H1 (cell line): ENCODE data around the gene LAIR2. TPM values are rescaled to one million over a fixed set of nuclear protein-coding genes. Genes with fewer than 3 reads are reported as not detected.

ENCODE experiments used
- CTCF ChIA-PET: fragments of 300-600 bp; sonication (Branson Sonifier 250); formaldehyde crosslinking; loops from one replicate; lab custom pipeline; 2021; ENCODE audit not compliant: partially characterized antibody; lab: Charles Lee
- POLR2A ChIA-PET: fragments of 300-600 bp; sonication (Branson Sonifier 250); formaldehyde crosslinking; loops from one replicate; lab custom pipeline; 2021; ENCODE audit warnings: inconsistent platforms; ENCODE audit not compliant: partially characterized antibody; lab: Charles Lee
- DNase-seq, 2 experiments: peaks; one replicate each; pipeline versions ENCODE4 v3.0.0 to v3.0.0-alpha.2; 2010 to 2022; ENCODE audit warnings: low spot score in 2 of 2, low read depth in 1 of 2, mixed read lengths in 1 of 2
- FAIRE-seq: peaks from 2 replicates; lab custom pipeline; 2011; peaks lifted over from hg19 to GRCh38; lab: Jason Lieb, UNC
- H2AFZ ChIP-seq: 2 replicates; pipeline ENCODE4 v1.8.1; 2012; ENCODE audit warnings: low read length, inconsistent platforms
- H2AK5ac ChIP-seq: 2 replicates; pipeline ENCODE4 v1.6.1; 2013; ENCODE audit warnings: low read depth, low read length
- H2BK120ac ChIP-seq: replicated peaks from 2 replicates; pipeline ENCODE3; 2013; ENCODE audit warnings: low read depth, low read length, inconsistent platforms
- H2BK12ac ChIP-seq: 2 replicates; pipeline ENCODE4 v1.6.1; 2013; ENCODE audit warnings: low read depth, low read length
- H2BK15ac ChIP-seq: 2 replicates; pipeline ENCODE4 v1.6.1; 2013; ENCODE audit warnings: low read length
- H2BK20ac ChIP-seq: 2 replicates; pipeline ENCODE4 v1.6.1; 2013; ENCODE audit warnings: low read length
- H2BK5ac ChIP-seq: 2 replicates; pipeline ENCODE4 v1.6.1; 2013; ENCODE audit warnings: low read depth, low read length
- H3K14ac ChIP-seq: 2 replicates; pipeline ENCODE4 v1.6.1; 2013; ENCODE audit warnings: inconsistent platforms; ENCODE audit not compliant: insufficient read length
- H3K18ac ChIP-seq: 2 replicates; pipeline ENCODE4 v1.6.1; 2013; ENCODE audit warnings: low read length; ENCODE audit errors: extremely low read depth
- H3K23ac ChIP-seq: 2 replicates; pipeline ENCODE4 v1.6.1; 2013; ENCODE audit warnings: inconsistent platforms; ENCODE audit not compliant: insufficient read length
- H3K23me2 ChIP-seq: 2 replicates; pipeline ENCODE4 v1.6.1; 2013; ENCODE audit warnings: low read depth, low read length
- H3K27ac ChIP-seq: 2 replicates; pipeline ENCODE4 v1.6.1; 2011; ENCODE audit warnings: low read depth, low read length, inconsistent platforms
- H3K27me3 ChIP-seq, 4 experiments: replicated peaks in 1 of 4; 1 replicate in 1 of 4; 2 replicates in 3 of 4; pipeline versions ENCODE4 v1.6.1 to v1.8.1; 2011 to 2013; ENCODE audit warnings: low read length in 3 of 4, mild to moderate bottlenecking in 3 of 4, inconsistent platforms in 2 of 4, mixed read lengths in 2 of 4, moderate library complexity in 1 of 4; ENCODE audit not compliant: control insufficient read depth in 3 of 4, insufficient read depth in 3 of 4; ENCODE audit errors: extremely low read depth in 1 of 4
- H3K36me3 ChIP-seq, 4 experiments: 2 replicates each; pipeline versions ENCODE4 v1.6.1 to v1.8.1; 2011 to 2013; ENCODE audit warnings: mild to moderate bottlenecking in 4 of 4, low read length in 3 of 4, moderate library complexity in 2 of 4, control low read depth in 1 of 4, inconsistent platforms in 1 of 4; ENCODE audit not compliant: insufficient read depth in 4 of 4, control insufficient read depth in 2 of 4
- H3K4ac ChIP-seq: replicated peaks from 2 replicates; pipeline ENCODE3; 2013; ENCODE audit warnings: low read length, low read depth, mixed read lengths, inconsistent platforms; ENCODE audit not compliant: insufficient read length
- H3K4me1 ChIP-seq, 4 experiments: replicated peaks in 1 of 4; 1 replicate in 1 of 4; 2 replicates in 3 of 4; pipeline versions ENCODE4 v1.6.1 to v1.8.1; 2011 to 2013; ENCODE audit warnings: low read length in 3 of 4, inconsistent platforms in 2 of 4, mixed read lengths in 1 of 4; ENCODE audit not compliant: insufficient read depth in 4 of 4, control insufficient read depth in 3 of 4
- H3K4me2 ChIP-seq, 2 experiments: 2 replicates each; pipeline versions ENCODE4 v1.6.1 to v1.8.1; 2011 to 2013; ENCODE audit warnings: low read depth in 2 of 2, low read length in 2 of 2, control low read depth in 1 of 2, inconsistent platforms in 1 of 2, mild to moderate bottlenecking in 1 of 2; ENCODE audit not compliant: insufficient read depth in 1 of 2
- H3K4me3 ChIP-seq, 4 experiments: fragments of 200-600, 300-600 bp in 1 of 4; sonication (generic), shearing (Covaris generic), sonication (Bioruptor Twin) in 1 of 4; 2 replicates each; pipeline versions ENCODE4 v1.5.1 to v1.8.1; 2011 to 2016; ENCODE audit warnings: low read length in 4 of 4, low read depth in 3 of 4, control low read depth in 2 of 4, inconsistent platforms in 2 of 4, mild to moderate bottlenecking in 2 of 4, mixed read lengths in 1 of 4, moderate library complexity in 1 of 4; ENCODE audit not compliant: insufficient read depth in 2 of 4; ENCODE audit errors: extremely low read depth in 1 of 4
- H3K56ac ChIP-seq: replicated peaks from 2 replicates; pipeline ENCODE3; 2013; ENCODE audit warnings: low read depth, mild to moderate bottlenecking, mixed read lengths, low read length, inconsistent platforms; ENCODE audit not compliant: insufficient read length
- H3K79me1 ChIP-seq: 2 replicates; pipeline ENCODE4 v1.6.1; 2013; ENCODE audit warnings: low read depth, low read length, control low read depth
- H3K79me2 ChIP-seq, 2 experiments: 2 replicates each; pipeline versions ENCODE4 v1.6.1 to v1.8.1; 2012 to 2013; ENCODE audit warnings: low read length in 2 of 2, mild to moderate bottlenecking in 2 of 2, inconsistent platforms in 1 of 2; ENCODE audit not compliant: insufficient read depth in 2 of 2, control insufficient read depth in 1 of 2
- H3K9ac ChIP-seq, 4 experiments: replicated peaks in 1 of 4; 1 replicate in 1 of 4; 2 replicates in 3 of 4; pipeline versions ENCODE4 v1.6.1 to v1.8.1; 2011 to 2013; ENCODE audit warnings: low read depth in 3 of 4, low read length in 3 of 4, control low read depth in 2 of 4, mild to moderate bottlenecking in 2 of 4, moderate library complexity in 2 of 4, inconsistent platforms in 1 of 4; ENCODE audit errors: extremely low read depth in 1 of 4
- H3K9me3 ChIP-seq, 2 experiments: 2 replicates each; pipeline versions ENCODE4 v1.6.1 to v1.8.1; 2012 to 2013; ENCODE audit warnings: mild to moderate bottlenecking in 2 of 2, moderate library complexity in 2 of 2, control low read depth in 1 of 2, inconsistent platforms in 1 of 2, low read depth in 1 of 2, low read length in 1 of 2, mixed read lengths in 1 of 2; ENCODE audit not compliant: insufficient read depth in 2 of 2
- H4K20me1 ChIP-seq, 2 experiments: replicated peaks in 1 of 2; 2 replicates each; pipeline versions ENCODE3 to v1.8.1; 2011 to 2013; ENCODE audit warnings: inconsistent platforms in 2 of 2, low read length in 2 of 2, mild to moderate bottlenecking in 1 of 2; ENCODE audit not compliant: insufficient read depth in 2 of 2, control insufficient read depth in 1 of 2
- H4K5ac ChIP-seq: 2 replicates; pipeline ENCODE4 v1.6.1; 2013; ENCODE audit warnings: low read length, low read depth, mixed read lengths, inconsistent platforms; ENCODE audit not compliant: insufficient read length
- H4K8ac ChIP-seq: 2 replicates; pipeline ENCODE4 v1.8.0; 2013; ENCODE audit warnings: mild to moderate bottlenecking, moderate library complexity, low read length, inconsistent platforms; ENCODE audit not compliant: insufficient read depth; ENCODE audit errors: extremely low read depth
- H4K91ac ChIP-seq: replicated peaks from 2 replicates; pipeline ENCODE3; 2013; ENCODE audit warnings: low read length, mixed read lengths, inconsistent platforms; ENCODE audit not compliant: insufficient read length
- CREB1 ChIP-seq: IDR thresholded peaks from 2 replicates; pipeline ENCODE4 v1.6.1; 2012; ENCODE audit warnings: inconsistent platforms
- CTBP2 ChIP-seq: IDR thresholded peaks from 2 replicates; pipeline ENCODE4 v1.7.0; 2011; ENCODE audit warnings: borderline replicate concordance, mild to moderate bottlenecking, moderate library complexity, mixed read lengths, low read length; ENCODE audit not compliant: insufficient read depth, insufficient read length
- EGR1 ChIP-seq: IDR thresholded peaks from 2 replicates; pipeline ENCODE4 v1.6.1; 2011; ENCODE audit warnings: low read depth, low read length, borderline replicate concordance
- HDAC6 ChIP-seq: IDR thresholded peaks from one replicate; pipeline ENCODE4 v1.7.1; 2012; ENCODE audit warnings: low read depth, mild to moderate bottlenecking, inconsistent platforms, low read length, moderate library complexity
- RBBP5 ChIP-seq: IDR thresholded peaks from 2 replicates; pipeline ENCODE4 v1.7.1; 2012; ENCODE audit warnings: low read depth, mild to moderate bottlenecking, inconsistent platforms, low read length, moderate library complexity, borderline replicate concordance
- SIN3A ChIP-seq, 2 experiments: IDR thresholded peaks in 1 of 2; conservative IDR thresholded peaks in 1 of 2; 2 replicates each; pipeline ENCODE4 v1.6.1; 2011 to 2012; ENCODE audit warnings: low read length in 2 of 2, improper control_type of control experiment in 1 of 2, low read depth in 1 of 2, mild to moderate bottlenecking in 1 of 2
- TAF1 ChIP-seq: IDR thresholded peaks from 2 replicates; pipeline ENCODE4 v1.6.1; 2011; ENCODE audit warnings: mild to moderate bottlenecking, low read depth, low read length
- TCF12 ChIP-seq: IDR thresholded peaks from 2 replicates; pipeline ENCODE4 v1.6.1; 2011; ENCODE audit warnings: low read depth, mild to moderate bottlenecking, low read length
- WGBS, 2 experiments: shearing (Covaris generic) in 1 of 2; methylation state at CpG; one replicate each; pipeline versions ENCODE4 v1.1.6 to v1.1.7; 2013 to 2015; ENCODE audit warnings: low lambda C conversion rate in 2 of 2, mixed read lengths in 2 of 2, inconsistent platforms in 1 of 2, low coverage in 1 of 2, missing lambda C conversion rate in 1 of 2; ENCODE audit not compliant: insufficient replicate concordance in 2 of 2, insufficient coverage in 1 of 2, insufficient read length in 1 of 2; ENCODE audit errors: extremely low coverage in 1 of 2, missing lambda C conversion rate in 1 of 2; 5-methylcytosine and 5-hydroxymethylcytosine counted together
- polyA plus RNA-seq, 7 experiments: library from polyadenylated mRNA; depleted of rRNA in 3 of 7; stranded (reverse) in 5 of 7; unstranded in 2 of 7; fragments of >200 nt in 5 of 7; fragments of 200-250 nt in 2 of 7; gene quantifications; 1 replicate in 5 of 7; 2 replicates in 1 of 7; 4 replicates in 1 of 7; pipeline versions ENCODE4 v1.2.1 to v1.2.3, GENCODE V29; 2011 to 2013; ENCODE audit warnings: missing spikeins in 2 of 7, mixed read lengths in 2 of 7
- total RNA-seq: library from RNA; stranded (reverse); fragmentation: NEBNext Ultra II Directional; extraction: Animal tissue kit (Norgen Biotek cat#: 25700); gene quantifications from 2 replicates; pipeline ENCODE4 v1.2.1, GENCODE V29; 2021
- TF ChIP-seq, protein P1 (sequence below): IDR thresholded peaks from 2 replicates; pipeline ENCODE4 v1.6.1; 2012; ENCODE audit warnings: low read length, inconsistent platforms
- TF ChIP-seq, protein P2 (sequence below), 3 experiments: IDR thresholded peaks; 1 replicate in 2 of 3; 2 replicates in 1 of 3; pipeline versions ENCODE4 v1.5.1 to v1.6.1; 2011; ENCODE audit warnings: low read length in 3 of 3, mild to moderate bottlenecking in 3 of 3, inconsistent platforms in 2 of 3, low read depth in 1 of 3, moderate library complexity in 1 of 3; ENCODE audit not compliant: insufficient read depth in 1 of 3; ENCODE audit errors: control extremely low read depth in 1 of 3

LAIR2 gene
- total and polyA plus RNA-seq, 2 of the 8 experiments (the other 6 are each of a cell fraction or from before 2014, with no cell fraction given), result not detected

DNA sequence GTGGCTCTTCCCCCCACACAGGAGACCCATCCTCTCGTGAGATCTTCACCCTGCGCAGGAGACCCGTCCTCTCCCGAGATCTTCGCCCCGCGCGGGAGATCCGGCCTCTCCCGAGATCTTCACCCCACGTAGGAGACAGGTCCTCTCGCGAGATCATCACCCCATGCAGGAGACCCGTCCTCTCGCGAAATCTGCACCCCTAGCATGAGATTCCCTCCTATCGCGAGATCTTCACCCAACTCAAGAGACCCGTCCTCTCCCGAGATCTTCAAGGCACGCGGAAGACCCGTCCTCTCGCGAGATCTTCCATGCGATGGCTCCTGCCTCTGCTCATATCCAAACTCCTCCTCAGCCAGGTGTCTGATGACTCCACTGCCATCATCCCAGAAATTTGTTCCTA lies 24.3 kb downstream of the LAIR2 start:
- H4K91ac ChIP-seq, result no peak overlapping the region
- 84% methylated on average over 26 of the region's 26 CpGs; no CpG with 5 or more reads in 1 of the 2 experiments for WGBS, 2 experiments
- H4K5ac ChIP-seq, result no peak overlapping the region
- no peak overlapping the region for H2BK120ac ChIP-seq
- H3K4me1 ChIP-seq, result no peaks in the 10 kb centered on the region
- no peaks in the 10 kb centered on the region for H3K23me2 ChIP-seq
- no peaks in the 10 kb centered on the region for H3K79me2 ChIP-seq
- H2AFZ ChIP-seq, result no peak overlapping the region
- CTCF ChIA-PET, result interaction anchor here (0.6 kb wide), 1 partner anchor 27 kb away, joined by 3 read pairs; no protein-coding TSS in a partner anchor
- H2BK5ac ChIP-seq, result no peak overlapping the region
- POLR2A ChIA-PET, result no interaction called here
- no peak overlapping the region for H3K4me3 ChIP-seq
- no peak overlapping the region for H3K4me2 ChIP-seq
- H3K14ac ChIP-seq, result no peak overlapping the region
- no peak overlapping the region for H3K23ac ChIP-seq
- H4K20me1 ChIP-seq, result no peaks in the 10 kb centered on the region
- no peak overlapping the region for H2BK15ac ChIP-seq
- H2AK5ac ChIP-seq, result no peak overlapping the region
- H3K9ac ChIP-seq, result no peak overlapping the region
- DNase-seq, result no peak
- FAIRE-seq, result no peak
- H3K36me3 ChIP-seq, result no peaks in the 10 kb centered on the region
- no peak overlapping the region for H3K56ac ChIP-seq
- H3K27me3 ChIP-seq, result no peaks in the 10 kb centered on the region
- no peaks in the 10 kb centered on the region for H3K79me1 ChIP-seq
- H3K4ac ChIP-seq, result no peak overlapping the region
- no peak overlapping the region for H3K27ac ChIP-seq
- no peak overlapping the region for H4K8ac ChIP-seq
- no peak overlapping the region for H2BK20ac ChIP-seq
- no peak overlapping the region for H2BK12ac ChIP-seq
- H3K18ac ChIP-seq, result no peak overlapping the region
- peaks cover 58 to 82% of the 10 kb centered on the region in 2 experiments for H3K9me3 ChIP-seq
- TF ChIP-seq CTBP2 (no peak), SIN3A (conservative IDR thresholded peaks at IDR 0.05 in 1 of 2, IDR thresholded peaks at IDR 0.05 in 1 of 2; ENCODE audit: low read depth in 1 of 2, low read length in 2 of 2) (no peak), HDAC6 (no peak), TAF1 (no peak), RBBP5 (no peak), CREB1 (no peak), TCF12 (no peak), EGR1 (no peak)
- TF ChIP-seq, protein P1, sequence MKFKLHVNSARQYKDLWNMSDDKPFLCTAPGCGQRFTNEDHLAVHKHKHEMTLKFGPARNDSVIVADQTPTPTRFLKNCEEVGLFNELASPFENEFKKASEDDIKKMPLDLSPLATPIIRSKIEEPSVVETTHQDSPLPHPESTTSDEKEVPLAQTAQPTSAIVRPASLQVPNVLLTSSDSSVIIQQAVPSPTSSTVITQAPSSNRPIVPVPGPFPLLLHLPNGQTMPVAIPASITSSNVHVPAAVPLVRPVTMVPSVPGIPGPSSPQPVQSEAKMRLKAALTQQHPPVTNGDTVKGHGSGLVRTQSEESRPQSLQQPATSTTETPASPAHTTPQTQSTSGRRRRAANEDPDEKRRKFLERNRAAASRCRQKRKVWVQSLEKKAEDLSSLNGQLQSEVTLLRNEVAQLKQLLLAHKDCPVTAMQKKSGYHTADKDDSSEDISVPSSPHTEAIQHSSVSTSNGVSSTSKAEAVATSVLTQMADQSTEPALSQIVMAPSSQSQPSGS, result no peak
- TF ChIP-seq, protein P2, sequence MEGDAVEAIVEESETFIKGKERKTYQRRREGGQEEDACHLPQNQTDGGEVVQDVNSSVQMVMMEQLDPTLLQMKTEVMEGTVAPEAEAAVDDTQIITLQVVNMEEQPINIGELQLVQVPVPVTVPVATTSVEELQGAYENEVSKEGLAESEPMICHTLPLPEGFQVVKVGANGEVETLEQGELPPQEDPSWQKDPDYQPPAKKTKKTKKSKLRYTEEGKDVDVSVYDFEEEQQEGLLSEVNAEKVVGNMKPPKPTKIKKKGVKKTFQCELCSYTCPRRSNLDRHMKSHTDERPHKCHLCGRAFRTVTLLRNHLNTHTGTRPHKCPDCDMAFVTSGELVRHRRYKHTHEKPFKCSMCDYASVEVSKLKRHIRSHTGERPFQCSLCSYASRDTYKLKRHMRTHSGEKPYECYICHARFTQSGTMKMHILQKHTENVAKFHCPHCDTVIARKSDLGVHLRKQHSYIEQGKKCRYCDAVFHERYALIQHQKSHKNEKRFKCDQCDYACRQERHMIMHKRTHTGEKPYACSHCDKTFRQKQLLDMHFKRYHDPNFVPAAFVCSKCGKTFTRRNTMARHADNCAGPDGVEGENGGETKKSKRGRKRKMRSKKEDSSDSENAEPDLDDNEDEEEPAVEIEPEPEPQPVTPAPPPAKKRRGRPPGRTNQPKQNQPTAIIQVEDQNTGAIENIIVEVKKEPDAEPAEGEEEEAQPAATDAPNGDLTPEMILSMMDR (IDR thresholded peaks at IDR 0.05; ENCODE audit: control extremely low read depth in 1 of 3, insufficient read depth in 1 of 3, low read depth in 1 of 3, low read length in 3 of 3), result no peak
